Ishikawa (cell line): Measurements from ENCODE around the gene CLASP1.

Experiments used
- CEBPB ChIP-seq: IDR thresholded peaks from 2 replicates; pipeline ENCODE4 v1.6.1; 2012
- EGR1 ChIP-seq: IDR thresholded peaks from 2 replicates; pipeline ENCODE4 v1.6.1; 2012
- EP300 ChIP-seq: IDR thresholded peaks from 2 replicates; pipeline ENCODE4 v1.6.1; 2012; ENCODE audit warnings: borderline replicate concordance
- FOXM1 ChIP-seq: IDR thresholded peaks from 2 replicates; pipeline ENCODE4 v1.6.1; 2012; ENCODE audit warnings: low read depth, borderline replicate concordance
- MAX ChIP-seq: IDR thresholded peaks from 2 replicates; pipeline ENCODE4 v1.6.1; 2012
- NFIC ChIP-seq: IDR thresholded peaks from 2 replicates; pipeline ENCODE4 v1.6.1; 2012
- RAD21 ChIP-seq: IDR thresholded peaks from 2 replicates; pipeline ENCODE4 v1.6.1; 2012; ENCODE audit warnings: low read depth
- REST ChIP-seq: IDR thresholded peaks from 2 replicates; pipeline ENCODE4 v1.6.1; 2012; ENCODE audit warnings: low read depth, mild to moderate bottlenecking
- TAF1 ChIP-seq: IDR thresholded peaks from 2 replicates; pipeline ENCODE4 v1.6.1; 2012; ENCODE audit warnings: low read depth, mild to moderate bottlenecking
- TCF12 ChIP-seq: IDR thresholded peaks from 2 replicates; pipeline ENCODE4 v1.6.1; 2012; ENCODE audit warnings: low read depth
- TEAD4 ChIP-seq: IDR thresholded peaks from 2 replicates; pipeline ENCODE4 v1.6.1; 2012
- USF1 ChIP-seq: IDR thresholded peaks from 2 replicates; pipeline ENCODE4 v1.6.1; 2012
- ZBTB7A ChIP-seq: IDR thresholded peaks from 2 replicates; pipeline ENCODE4 v1.6.1; 2012; ENCODE audit warnings: low read depth

Gene CLASP1

GRCh38 chr2:121650315-121650930 is 1.2 kb upstream of the CLASP1 start:
- TF ChIP-seq MAX (no peak), NFIC (no peak), REST (no peak), RAD21 (no peak), CEBPB (no peak), USF1 (no peak), ZBTB7A (no peak), EP300 (no peak), TCF12 (no peak)

GRCh38 chr2:121649596-121650314 is 493 bp upstream of the CLASP1 start:
- no peak for TF ChIP-seq EP300
- TF ChIP-seq NFIC, result 0 out of 2 replicates have a peak, but pooled peaks have one; percentile 5
- TF ChIP-seq FOXM1, result 0 out of 2 replicates have a peak, but pooled peaks have one; percentile 48
- TF ChIP-seq TCF12, result peak; percentile 43; the same call in 1 of the 2 replicates
- TF ChIP-seq TAF1, result peak; percentile 64
- no peak for TF ChIP-seq CEBPB
- no peak for TF ChIP-seq TEAD4
- peak; percentile 26; the same call in 1 of the 2 replicates for TF ChIP-seq USF1
- TF ChIP-seq MAX, result peak; percentile 83

- no peak for TF ChIP-seq ZBTB7A
- no peak for TF ChIP-seq FOXM1
Observed at GRCh38 chr2:121648206-121649148, 785 bp downstream of the CLASP1 start.

- TF ChIP-seq EP300, result no peak
- no peak for TF ChIP-seq TAF1
- TF ChIP-seq ZBTB7A, result no peak
- no peak for TF ChIP-seq RAD21
- TF ChIP-seq USF1, result no peak
- TF ChIP-seq NFIC, result no peak
- no peak for TF ChIP-seq CEBPB
- TF ChIP-seq REST, result no peak
Observed at GRCh38 chr2:121647396-121647795, 1.9 kb downstream of the CLASP1 start.

GRCh38 chr2:121644715-121645114 is 4.5 kb downstream of the CLASP1 start:
- TF ChIP-seq TCF12, result no peak
- no peak for TF ChIP-seq EGR1
- no peak for TF ChIP-seq EP300
- no peak for TF ChIP-seq RAD21
- TF ChIP-seq FOXM1, result no peak
- TF ChIP-seq TAF1, result no peak
- no peak for TF ChIP-seq TEAD4
- TF ChIP-seq REST, result no peak
